ENCODE results near the gene IPMK.
"Not testable (repeated sequence)": the region's sequence is repeated elsewhere in the genome, so short reads cannot be mapped to it uniquely, and the experiment has no call there.

The IPMK gene

GRCh38 chr10:58266826-58267712, 625 bp downstream of the IPMK start:
- DNase-seq, result peak; percentile 62

DNA sequence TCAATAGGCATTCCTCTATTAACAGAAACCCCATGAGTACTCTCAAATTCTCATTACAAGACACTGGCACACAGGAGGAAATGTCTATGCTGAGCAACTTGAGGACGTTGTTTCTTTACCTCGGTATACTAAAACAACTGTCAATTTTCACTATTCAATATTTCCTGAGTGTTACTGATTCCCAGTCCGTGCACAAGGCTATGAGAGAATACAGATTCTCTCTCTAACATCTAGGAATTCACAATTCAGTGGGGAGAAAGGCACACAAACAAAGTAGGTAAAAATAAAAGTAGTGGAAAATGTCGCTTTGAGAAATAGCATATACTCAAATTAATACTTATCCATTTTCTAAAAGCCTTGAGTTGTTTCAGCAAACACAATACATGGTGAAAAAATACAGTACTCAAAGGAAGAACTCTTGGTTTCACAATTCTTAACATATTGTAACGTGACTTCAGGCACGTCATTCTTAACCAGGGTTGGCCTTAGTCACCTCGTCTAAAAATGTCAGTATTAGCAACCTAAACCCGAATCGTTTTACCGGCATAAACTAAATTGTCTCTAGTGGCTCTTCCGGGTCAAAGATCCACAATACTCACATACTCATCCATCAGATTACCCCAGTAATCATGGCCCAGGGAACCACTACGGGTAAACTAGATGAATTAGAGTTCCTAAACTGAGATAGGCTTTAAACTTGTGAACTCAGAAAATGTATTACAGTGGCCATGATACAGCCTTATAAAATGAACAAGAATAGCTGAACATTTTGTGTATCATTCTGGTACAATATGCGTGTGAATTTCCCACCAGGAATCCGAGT, 1.5 kb downstream of the IPMK start:
- DNase-seq, result peak; percentile 52

DNA sequence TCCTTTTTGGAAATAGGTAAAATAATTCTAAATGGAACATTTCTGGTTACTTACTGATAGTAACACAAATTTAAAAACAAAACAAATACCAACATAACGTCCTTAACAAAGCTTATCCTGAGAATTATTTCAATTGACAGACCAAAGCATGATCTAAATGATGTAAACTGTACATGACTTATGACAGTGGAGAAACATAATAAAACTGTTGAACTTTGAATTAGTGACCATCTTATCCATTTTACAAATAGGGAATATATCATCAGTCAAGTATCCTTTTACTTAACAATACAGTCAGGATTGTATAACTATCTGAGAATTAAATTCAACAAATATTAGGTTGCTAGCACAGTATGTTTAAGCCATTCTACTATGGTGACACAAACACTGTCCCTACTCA, 2.4 kb downstream of the IPMK start:
- DNase-seq, result no peak

DNA sequence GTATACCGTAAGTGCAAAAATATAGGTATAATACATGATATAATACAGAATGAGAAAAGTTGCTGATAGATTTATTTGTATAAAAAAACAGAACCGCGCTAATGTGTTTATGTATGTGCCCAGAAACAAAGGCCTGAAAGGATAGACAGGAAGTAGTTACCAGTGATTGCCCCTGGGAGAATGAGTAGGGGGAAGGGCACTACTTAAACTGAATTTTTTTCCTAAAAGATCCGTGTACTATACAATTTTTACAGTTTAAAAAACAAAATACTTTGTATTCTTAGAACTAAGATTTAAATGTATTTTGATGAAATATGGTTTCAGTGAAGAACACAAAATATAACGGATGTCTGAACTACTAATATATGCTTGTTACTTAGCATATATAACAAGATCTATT, 2.9 kb downstream of the IPMK start:
- no peak for DNase-seq

DNA sequence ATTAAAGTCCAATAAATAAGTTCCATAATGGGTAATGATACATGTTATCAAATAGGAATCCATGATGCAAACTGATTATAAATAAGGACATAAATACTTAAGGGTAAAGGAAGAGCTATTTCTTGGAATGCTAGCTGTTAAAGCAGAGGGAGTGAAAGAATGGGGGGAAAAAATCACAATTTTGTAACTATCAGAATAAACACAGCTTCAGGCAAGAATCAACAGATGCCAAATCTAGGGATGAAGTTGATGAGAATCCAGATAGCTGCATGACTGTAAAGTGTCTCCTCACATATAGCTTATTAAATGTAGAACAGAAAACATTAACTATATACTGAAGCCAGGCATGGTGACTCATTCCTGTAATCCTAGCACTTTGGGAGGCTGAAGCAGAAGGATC, 4.9 kb downstream of the IPMK start:
- DNase-seq, result no peak

DNA sequence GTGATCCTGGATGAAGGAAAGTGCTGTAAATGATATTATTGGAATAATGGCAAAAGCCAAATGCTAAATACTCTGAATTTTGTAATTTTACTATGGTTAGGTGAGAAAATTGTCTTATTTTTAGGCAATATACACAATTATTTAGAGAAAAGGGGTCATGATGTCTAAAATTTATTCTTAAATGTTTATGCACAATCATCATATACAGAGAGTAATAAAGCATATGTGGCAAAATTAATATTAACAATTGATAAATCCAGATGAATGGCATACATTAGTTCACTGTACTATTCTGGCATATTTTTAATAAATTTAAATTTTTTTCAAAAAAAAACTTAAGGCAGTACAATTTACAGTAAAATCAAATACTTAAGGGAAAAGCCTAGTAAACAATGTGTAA, 7.4 kb downstream of the IPMK start:
- DNase-seq, result no peak

GRCh38 chr10:58258977-58259692, 8.6 kb downstream of the IPMK start:
- DNase-seq, result no peak

- DNase-seq, result not testable (repeated sequence)
These were observed 11.5 kb downstream of the IPMK start for GRCh38 chr10:58256013-58256780.

DNA sequence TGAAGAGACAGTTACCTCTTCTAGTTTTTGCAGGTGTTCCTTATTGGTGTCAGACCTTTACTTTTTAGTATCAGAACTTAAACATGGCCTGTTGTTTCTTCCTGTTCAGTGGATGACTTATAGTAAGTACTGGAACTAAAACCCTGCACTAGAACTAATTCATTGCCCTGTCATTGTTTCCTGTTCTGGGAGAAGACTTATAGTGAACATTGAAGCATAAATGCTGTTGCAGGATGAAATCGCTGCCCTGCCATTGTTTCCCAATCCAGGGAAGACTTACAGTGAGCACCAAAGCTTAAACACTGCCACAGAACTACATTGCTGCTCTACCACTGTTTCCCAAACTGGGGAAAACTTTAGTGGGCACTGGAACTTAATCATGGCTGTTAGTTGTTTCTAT, 13.1 kb downstream of the IPMK start:
- no peak for DNase-seq

- DNase-seq, result no peak
These were observed 14.5 kb downstream of the IPMK start for GRCh38 chr10:58253184-58253583.

- DNase-seq, result not testable (repeated sequence)
These were observed 23.0 kb downstream of the IPMK start for GRCh38 chr10:58244666-58245065.

DNA sequence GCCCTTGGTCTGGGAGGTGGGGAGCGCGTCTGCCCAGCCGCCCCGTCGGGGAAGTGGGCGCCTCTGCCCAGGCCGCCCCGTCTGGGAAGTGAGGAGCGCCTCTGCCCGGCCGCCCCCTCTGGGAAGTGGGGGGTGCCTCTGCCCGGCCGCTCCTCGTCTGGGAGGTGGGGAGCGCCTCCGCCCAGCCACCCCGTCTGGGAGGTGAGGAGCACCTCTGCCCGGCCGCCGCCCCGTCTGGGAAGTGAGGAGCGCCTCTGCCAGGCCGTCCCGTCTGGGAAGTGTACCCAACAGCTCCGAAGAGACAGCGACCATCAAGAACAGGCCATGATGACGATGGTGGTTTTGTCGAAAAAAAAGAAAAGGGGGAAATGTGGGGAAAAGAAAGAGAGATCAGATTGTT, 23.5 kb downstream of the IPMK start:
- not testable (repeated sequence) for DNase-seq

GRCh38 chr10:58243801-58244200, 23.9 kb downstream of the IPMK start:
- DNase-seq, result not testable (repeated sequence)

DNA sequence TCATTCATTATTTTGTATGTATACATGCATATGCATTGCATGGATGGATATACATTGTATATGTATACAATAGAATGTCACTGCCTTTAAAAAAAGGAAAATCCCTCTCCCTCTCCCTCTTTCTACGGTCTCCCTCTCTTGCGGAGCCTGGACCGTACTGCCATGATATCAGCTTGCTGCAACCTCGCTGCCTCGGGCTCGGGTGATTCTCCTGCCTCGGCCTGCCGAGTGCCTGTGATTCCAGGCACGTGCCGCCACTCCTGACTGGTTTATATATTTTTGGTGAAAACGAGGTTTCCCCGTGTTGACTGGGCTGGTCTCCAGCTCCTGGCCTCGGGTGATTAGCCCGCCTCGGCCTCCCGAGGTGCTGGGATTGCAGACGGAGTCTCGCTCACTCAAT, 24.4 kb downstream of the IPMK start:
- no peak for DNase-seq

GRCh38 chr10:58241346-58241745, 26.3 kb downstream of the IPMK start:
- no peak for DNase-seq

- DNase-seq, result no peak
These were observed 27.2 kb downstream of the IPMK start for GRCh38 chr10:58240531-58240930.

DNA sequence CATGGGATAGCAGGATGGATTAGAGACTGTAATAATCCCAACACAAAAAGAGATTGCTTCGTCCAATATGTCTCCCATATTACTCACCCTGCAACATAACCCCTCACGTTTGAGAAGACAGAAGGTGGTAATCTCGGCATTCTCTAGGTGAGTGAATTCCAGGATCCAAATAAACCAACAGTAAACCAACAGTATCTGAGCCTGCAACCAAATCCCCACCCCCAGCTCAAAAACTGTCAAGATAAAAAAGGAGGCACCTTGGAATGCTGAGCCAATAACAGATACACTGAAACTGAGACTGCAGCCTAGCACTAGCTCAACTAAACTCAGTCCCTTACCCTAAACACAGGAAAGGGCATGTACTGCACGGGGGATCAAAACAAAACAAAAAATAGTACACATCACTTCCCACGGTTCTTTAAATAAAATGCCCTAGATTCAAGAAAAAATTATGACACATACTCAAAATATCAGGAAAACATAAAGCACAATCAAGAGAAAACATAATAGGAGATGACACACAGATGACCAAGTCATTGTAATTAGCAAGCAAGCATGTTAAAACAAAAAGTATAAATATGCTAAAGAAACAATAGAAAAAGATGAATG, 28.0 kb downstream of the IPMK start:
- no peak for DNase-seq

GRCh38 chr10:58237014-58237834, 30.5 kb downstream of the IPMK start:
- DNase-seq, result no peak

DNA sequence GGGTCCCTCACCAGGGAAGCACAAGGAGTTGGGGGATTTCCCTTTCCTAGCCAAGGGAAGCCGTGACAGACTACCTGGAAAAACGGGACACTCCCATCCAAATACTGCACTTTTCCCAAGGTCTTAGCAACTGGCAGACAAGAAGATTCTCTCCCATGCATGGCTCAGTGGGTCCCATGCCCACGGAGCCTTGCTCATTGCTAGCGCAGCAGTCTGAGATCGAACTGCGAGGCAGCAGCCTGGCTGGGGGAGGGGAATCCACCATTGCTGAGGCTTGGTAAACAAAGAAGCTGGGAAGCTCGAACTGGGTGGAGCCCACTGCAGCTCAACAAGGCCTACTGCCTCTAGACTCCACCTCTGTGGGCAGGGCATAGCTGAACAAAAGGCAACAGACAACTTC, 37.8 kb downstream of the IPMK start:
- DNase-seq, result not testable (repeated sequence)

DNA sequence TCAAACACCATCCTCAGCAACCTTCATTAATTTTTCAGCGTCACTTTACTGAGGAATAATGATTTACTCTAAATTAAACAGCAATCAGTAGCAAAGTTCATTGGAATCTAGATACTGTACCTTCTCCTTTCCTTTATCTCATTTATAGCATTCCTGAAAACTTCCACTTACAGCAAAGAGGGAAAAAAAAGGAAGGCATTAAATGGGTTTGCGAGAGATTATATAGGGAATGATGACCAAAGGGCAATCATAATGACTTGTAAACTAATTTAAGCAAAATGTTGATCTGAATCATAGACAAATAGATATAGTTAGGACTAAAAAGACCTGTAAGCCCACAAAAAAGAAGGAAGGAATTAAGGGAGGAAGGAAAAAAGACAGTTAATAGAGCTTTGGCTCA, 42.0 kb downstream of the IPMK start:
- no peak for DNase-seq

DNA sequence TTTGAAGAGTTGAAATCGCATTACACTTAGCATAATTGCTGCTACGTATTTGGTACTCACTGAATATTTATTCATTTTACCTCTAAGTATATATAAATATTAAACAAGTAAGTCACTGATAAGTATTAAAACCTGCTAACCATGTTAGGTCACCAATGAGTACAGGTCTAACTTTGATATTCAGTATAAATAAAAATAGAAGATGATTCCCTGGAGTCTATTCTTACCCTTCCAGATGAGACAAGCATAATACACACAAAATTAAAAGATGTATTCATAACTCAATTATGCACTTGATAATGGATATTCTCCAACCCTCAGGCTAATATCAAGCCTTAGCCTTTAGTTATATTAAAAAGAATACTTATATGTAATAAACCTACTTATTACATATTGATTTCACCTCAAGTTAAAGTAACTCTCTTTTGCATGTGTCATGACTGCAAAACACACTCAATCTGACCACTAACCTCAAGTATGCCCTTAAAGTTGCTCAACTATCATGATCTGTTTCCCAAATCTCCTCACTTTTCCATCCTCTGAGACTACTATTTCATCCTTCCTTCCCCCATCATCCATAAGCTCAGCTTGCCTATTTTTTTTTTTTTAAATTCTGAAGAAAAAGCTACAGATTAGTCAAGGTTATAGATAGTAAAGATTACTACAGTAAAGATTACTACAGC, 46.8 kb downstream of the IPMK start:
- no peak for DNase-seq
